NT2/D1 (cell line): ENCODE data around the gene ZSWIM4.

ENCODE experiments used
- DNase-seq: peaks from one replicate; pipeline ENCODE4 v3.0.0-alpha.2; 2011; ENCODE audit warnings: low read depth, low spot score
- H3K27me3 ChIP-seq: 2 replicates; pipeline ENCODE4 v1.6.0; 2011; ENCODE audit warnings: mild to moderate bottlenecking; ENCODE audit not compliant: insufficient read length, insufficient read depth
- H3K36me3 ChIP-seq: 2 replicates; pipeline ENCODE4 v1.6.1; 2011; ENCODE audit warnings: mild to moderate bottlenecking, low read length, mixed read lengths; ENCODE audit not compliant: insufficient read depth, insufficient read length
- H3K4me1 ChIP-seq: 2 replicates; pipeline ENCODE4 v1.5.1; 2011; ENCODE audit not compliant: insufficient read depth, insufficient read length
- H3K4me3 ChIP-seq: 2 replicates; pipeline ENCODE4 v1.5.1; 2011; ENCODE audit warnings: low read depth; ENCODE audit not compliant: insufficient read length
- H3K9ac ChIP-seq: 2 replicates; pipeline ENCODE4 v1.6.0; 2011; ENCODE audit warnings: low read depth; ENCODE audit not compliant: insufficient read length
- H3K9me3 ChIP-seq: 2 replicates; pipeline ENCODE4 v1.5.1; 2011; ENCODE audit warnings: mild to moderate bottlenecking, low read length; ENCODE audit not compliant: insufficient read depth
- SUZ12 ChIP-seq: IDR thresholded peaks from 2 replicates; pipeline ENCODE4 v1.6.1; 2011; ENCODE audit not compliant: insufficient read length, insufficient read depth; ENCODE audit errors: extremely low read depth
- YY1 ChIP-seq: IDR thresholded peaks from 2 replicates; pipeline ENCODE4 v1.6.1; 2011; ENCODE audit not compliant: insufficient read length, insufficient read depth
- ZNF274 ChIP-seq: IDR thresholded peaks from 2 replicates; pipeline ENCODE4 v1.6.1; 2011; ENCODE audit warnings: mild to moderate bottlenecking, low read depth, low read length

The ZSWIM4 gene

GRCh38 chr19:13875824-13876223 lies 80.6 kb downstream of the ZSWIM4 start:
- H3K27me3 ChIP-seq: peaks cover 51% of the 10 kb centered on the region
- no peak overlapping the region for H3K9ac ChIP-seq
- no peaks in the 10 kb centered on the region for H3K36me3 ChIP-seq
- DNase-seq: no peak
- TF ChIP-seq SUZ12 (no peak), ZNF274 (no peak), YY1 (no peak)
- no peaks in the 10 kb centered on the region for H3K9me3 ChIP-seq
- H3K4me1 ChIP-seq: peaks cover 17% of the 10 kb centered on the region
- no peak overlapping the region for H3K4me3 ChIP-seq

GRCh38 chr19:13876834-13877233 lies 81.6 kb downstream of the ZSWIM4 start, which contains the start of gene NANOS3:
Gene NANOS3, plus strand, starts transcription at chr19:13877134. Its CDS starts 115 bp downstream, at chr19:13877249.
- Histone ChIP-seq H3K4me3 (no peak within 1 kb of the TSS), H3K9ac (peak within 1 kb of the TSS; percentile 42), H3K27me3 (peaks cover 41% of the 10 kb centered on the region), H3K9me3 (no peaks in the 10 kb centered on the region), H3K4me1 (peaks cover 24% of the 10 kb centered on the region), H3K36me3 (no peaks in the 10 kb centered on the region)
- TF ChIP-seq YY1 (no peak), ZNF274 (no peak), SUZ12 (no peak)
- no peak for DNase-seq

- Histone ChIP-seq H3K9ac (peak overlapping the region; percentile 42), H3K9me3 (no peaks in the 10 kb centered on the region), H3K27me3 (peaks cover 37% of the 10 kb centered on the region), H3K4me1 (peaks cover 29% of the 10 kb centered on the region), H3K36me3 (no peaks in the 10 kb centered on the region), H3K4me3 (no peak overlapping the region)
- no peak for DNase-seq
- no peak for TF ChIP-seq YY1
- TF ChIP-seq ZNF274: no peak
- no peak for TF ChIP-seq SUZ12
These were observed 82.1 kb downstream of the ZSWIM4 start for GRCh38 chr19:13877303-13877702.

DNA sequence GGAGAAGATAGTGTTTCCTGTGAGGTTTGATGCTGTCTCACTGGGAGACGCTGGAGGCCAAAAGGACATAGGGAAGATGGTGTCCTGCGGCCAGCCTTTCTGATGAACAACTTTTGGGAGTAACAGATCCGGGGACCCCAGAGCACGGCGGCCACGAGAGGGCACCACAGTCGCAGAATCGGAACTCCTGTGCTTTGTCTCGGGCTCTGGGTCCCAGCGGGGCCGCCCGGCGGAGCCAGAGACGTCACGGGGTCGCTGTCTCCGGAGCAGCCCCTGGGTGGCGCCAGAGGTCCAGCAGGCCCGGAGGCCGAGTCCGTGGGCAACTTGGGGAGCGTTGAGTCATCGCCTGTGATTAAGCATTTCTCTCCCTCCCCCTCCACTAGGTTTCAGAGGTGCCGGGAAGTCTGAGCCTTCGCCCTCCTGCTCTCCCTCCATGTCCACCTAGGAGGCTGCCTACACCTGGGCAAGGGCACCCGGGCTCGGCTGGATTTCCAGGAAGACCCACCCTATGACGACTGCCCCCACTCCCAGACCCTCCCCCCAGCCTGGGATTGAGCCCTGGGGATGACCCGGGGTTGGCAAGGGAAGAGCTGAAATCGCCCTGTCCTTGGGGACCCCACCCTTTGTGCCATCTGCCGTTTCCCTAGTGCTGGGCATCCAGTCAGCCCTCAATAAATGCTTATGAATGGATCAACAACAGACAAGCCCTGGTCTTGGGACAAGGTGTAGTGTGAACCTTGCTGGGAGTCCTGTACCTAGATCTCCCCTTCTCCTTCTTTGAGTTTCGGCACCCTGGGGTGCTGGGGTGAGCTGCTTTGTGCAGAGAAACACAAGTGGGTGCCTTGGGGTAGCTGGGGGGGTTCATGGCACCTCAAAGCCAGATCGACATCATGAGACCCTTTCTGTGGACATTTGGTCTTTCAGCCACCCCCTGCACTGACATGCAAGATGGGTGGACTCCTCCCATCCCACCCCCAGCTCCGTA lies 85.1 kb downstream of the ZSWIM4 start:
- H3K4me1 ChIP-seq: peaks cover 41% of the 10 kb centered on the region
- peak overlapping the region; percentile 1 for H3K9ac ChIP-seq
- H3K27me3 ChIP-seq: peaks cover 15% of the 10 kb centered on the region
- no peaks in the 10 kb centered on the region for H3K9me3 ChIP-seq
- TF ChIP-seq ZNF274 (no peak), SUZ12 (no peak), YY1 (no peak)
- H3K4me3 ChIP-seq: peak overlapping the region; percentile 0
- peak; percentile 95 for DNase-seq
- H3K36me3 ChIP-seq: no peaks in the 10 kb centered on the region

DNA sequence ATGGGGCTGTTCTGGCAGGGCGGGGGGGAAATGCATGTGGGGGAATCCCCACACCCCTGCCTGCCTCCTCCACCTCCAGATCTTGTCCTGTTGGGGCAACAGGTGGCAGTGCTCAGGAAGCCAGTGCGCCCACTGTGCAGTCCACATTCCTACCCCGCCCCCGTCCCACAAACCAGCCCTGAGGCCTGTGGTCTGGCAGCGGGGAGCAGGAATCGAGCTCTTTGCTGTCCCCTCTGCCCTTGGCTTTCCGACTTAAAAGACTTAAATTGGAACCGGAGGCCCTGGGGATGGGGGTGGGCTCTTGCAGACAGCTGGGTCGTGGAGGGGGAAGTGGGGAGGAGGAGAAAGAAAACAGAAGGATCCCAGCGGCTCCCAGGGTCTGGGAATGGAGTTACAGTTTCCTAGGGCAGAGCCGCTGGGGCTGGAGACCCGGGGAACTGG lies 86.0 kb downstream of the ZSWIM4 start:
- H3K9ac ChIP-seq: peak overlapping the region; percentile 74
- peak; percentile 83 for DNase-seq
- peak overlapping the region; percentile 5 for H3K4me3 ChIP-seq
- H3K9me3 ChIP-seq: no peaks in the 10 kb centered on the region
- peaks cover 10% of the 10 kb centered on the region for H3K27me3 ChIP-seq
- peaks cover 41% of the 10 kb centered on the region for H3K4me1 ChIP-seq
- TF ChIP-seq YY1: no peak
- no peak for TF ChIP-seq ZNF274
- TF ChIP-seq SUZ12: no peak
- H3K36me3 ChIP-seq: no peaks in the 10 kb centered on the region
